H1 (cell line): ENCODE results near the gene DYNLT2.

ENCODE experiments used
- CREB1 ChIP-seq: IDR thresholded peaks from 2 replicates; pipeline ENCODE4 v1.6.1; 2012; ENCODE audit warnings: inconsistent platforms
- EP300 ChIP-seq, 2 experiments: IDR thresholded peaks; 1 replicate in 1 of 2; 2 replicates in 1 of 2; pipeline ENCODE4 v1.6.1; 2011 to 2012; ENCODE audit warnings: low read depth in 2 of 2, low read length in 2 of 2, mild to moderate bottlenecking in 2 of 2, borderline replicate concordance in 1 of 2, inconsistent platforms in 1 of 2, moderate library complexity in 1 of 2
- JUN ChIP-seq: IDR thresholded peaks from 2 replicates; pipeline ENCODE4 v1.6.1; 2011; ENCODE audit warnings: low read depth, mild to moderate bottlenecking, improper control_type of control experiment, low read length
- MAX ChIP-seq: IDR thresholded peaks from 2 replicates; pipeline ENCODE4 v1.6.1; 2012; ENCODE audit warnings: inconsistent platforms
- POLR2A ChIP-seq, 2 experiments: IDR thresholded peaks; 1 replicate in 1 of 2; 2 replicates in 1 of 2; pipeline ENCODE4 v1.6.1; 2011; ENCODE audit warnings: low read depth in 2 of 2, low read length in 2 of 2, mild to moderate bottlenecking in 2 of 2; ENCODE audit errors: control extremely low read depth in 1 of 2
- RNF2 ChIP-seq: fragments of 200-900, 300-1000 bp; sonication (generic); IDR thresholded peaks from 2 replicates; pipeline ENCODE4 v1.7.1; 2016; ENCODE audit warnings: borderline replicate concordance, low read depth, mild to moderate bottlenecking, antibody characterized with exemption, low read length; ENCODE audit not compliant: poor library complexity, severe bottlenecking; ENCODE audit errors: missing control alignments
- TF ChIP-seq, protein P1 (sequence below), 3 experiments: IDR thresholded peaks; 1 replicate in 2 of 3; 2 replicates in 1 of 3; pipeline versions ENCODE4 v1.5.1 to v1.6.1; 2011; ENCODE audit warnings: low read length in 3 of 3, mild to moderate bottlenecking in 3 of 3, inconsistent platforms in 2 of 3, low read depth in 1 of 3, moderate library complexity in 1 of 3; ENCODE audit not compliant: insufficient read depth in 1 of 3; ENCODE audit errors: control extremely low read depth in 1 of 3

GRCh38 chr6:169691260-169691659 lies 60.1 kb downstream of the DYNLT2 start:
- TF ChIP-seq, protein P1, sequence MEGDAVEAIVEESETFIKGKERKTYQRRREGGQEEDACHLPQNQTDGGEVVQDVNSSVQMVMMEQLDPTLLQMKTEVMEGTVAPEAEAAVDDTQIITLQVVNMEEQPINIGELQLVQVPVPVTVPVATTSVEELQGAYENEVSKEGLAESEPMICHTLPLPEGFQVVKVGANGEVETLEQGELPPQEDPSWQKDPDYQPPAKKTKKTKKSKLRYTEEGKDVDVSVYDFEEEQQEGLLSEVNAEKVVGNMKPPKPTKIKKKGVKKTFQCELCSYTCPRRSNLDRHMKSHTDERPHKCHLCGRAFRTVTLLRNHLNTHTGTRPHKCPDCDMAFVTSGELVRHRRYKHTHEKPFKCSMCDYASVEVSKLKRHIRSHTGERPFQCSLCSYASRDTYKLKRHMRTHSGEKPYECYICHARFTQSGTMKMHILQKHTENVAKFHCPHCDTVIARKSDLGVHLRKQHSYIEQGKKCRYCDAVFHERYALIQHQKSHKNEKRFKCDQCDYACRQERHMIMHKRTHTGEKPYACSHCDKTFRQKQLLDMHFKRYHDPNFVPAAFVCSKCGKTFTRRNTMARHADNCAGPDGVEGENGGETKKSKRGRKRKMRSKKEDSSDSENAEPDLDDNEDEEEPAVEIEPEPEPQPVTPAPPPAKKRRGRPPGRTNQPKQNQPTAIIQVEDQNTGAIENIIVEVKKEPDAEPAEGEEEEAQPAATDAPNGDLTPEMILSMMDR (IDR thresholded peaks at IDR 0.05; ENCODE audit: control extremely low read depth in 1 of 3, insufficient read depth in 1 of 3, low read depth in 1 of 3, low read length in 3 of 3) = no peak
- no peak for TF ChIP-seq EP300 (IDR thresholded peaks at IDR 0.05; ENCODE audit: borderline replicate concordance in 1 of 2, low read depth in 2 of 2, low read length in 2 of 2)
- no peak for TF ChIP-seq CREB1
- no peak for TF ChIP-seq RNF2
- no peak for TF ChIP-seq MAX
- TF ChIP-seq JUN = no peak
- TF ChIP-seq POLR2A (IDR thresholded peaks at IDR 0.05; ENCODE audit: control extremely low read depth in 1 of 2, low read depth in 2 of 2, low read length in 2 of 2) = no peak
